Measurements from ENCODE around the gene GPD1L. TPM values are rescaled to one million over a fixed set of nuclear protein-coding genes. Genes with fewer than 3 reads are reported as not detected.

GPD1L gene
- total and polyA plus RNA-seq, 2 donors (not counting 1 experiment from before 2014, with no cell fraction given): 4.7 to 9.3 TPM

DNA sequence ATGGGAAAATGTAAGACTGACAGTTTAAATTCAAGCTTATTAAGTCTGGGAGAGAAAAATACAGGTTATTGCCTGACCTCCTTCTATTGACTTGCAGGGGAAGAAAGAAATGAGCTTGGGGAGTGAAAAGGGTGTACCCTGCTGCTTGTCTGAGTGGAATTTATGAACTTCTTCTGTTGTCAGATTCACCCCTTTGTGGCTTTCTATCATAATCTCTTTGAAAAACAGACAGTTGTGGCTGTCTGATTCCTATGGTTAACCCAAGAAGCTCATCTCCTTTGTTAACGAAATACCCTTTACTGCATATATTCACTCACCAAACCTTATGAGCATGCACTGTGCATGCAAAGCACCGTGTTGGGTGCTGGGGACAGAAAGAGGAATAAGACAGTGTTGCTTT is 22.5 kb downstream of the GPD1L start:
- H4K20me1 ChIP-seq (ENCODE audit: control insufficient read depth, insufficient read depth, low read length, poor library complexity, severe bottlenecking): no peaks in the 10 kb centered on the region
- TF ChIP-seq, protein P1, sequence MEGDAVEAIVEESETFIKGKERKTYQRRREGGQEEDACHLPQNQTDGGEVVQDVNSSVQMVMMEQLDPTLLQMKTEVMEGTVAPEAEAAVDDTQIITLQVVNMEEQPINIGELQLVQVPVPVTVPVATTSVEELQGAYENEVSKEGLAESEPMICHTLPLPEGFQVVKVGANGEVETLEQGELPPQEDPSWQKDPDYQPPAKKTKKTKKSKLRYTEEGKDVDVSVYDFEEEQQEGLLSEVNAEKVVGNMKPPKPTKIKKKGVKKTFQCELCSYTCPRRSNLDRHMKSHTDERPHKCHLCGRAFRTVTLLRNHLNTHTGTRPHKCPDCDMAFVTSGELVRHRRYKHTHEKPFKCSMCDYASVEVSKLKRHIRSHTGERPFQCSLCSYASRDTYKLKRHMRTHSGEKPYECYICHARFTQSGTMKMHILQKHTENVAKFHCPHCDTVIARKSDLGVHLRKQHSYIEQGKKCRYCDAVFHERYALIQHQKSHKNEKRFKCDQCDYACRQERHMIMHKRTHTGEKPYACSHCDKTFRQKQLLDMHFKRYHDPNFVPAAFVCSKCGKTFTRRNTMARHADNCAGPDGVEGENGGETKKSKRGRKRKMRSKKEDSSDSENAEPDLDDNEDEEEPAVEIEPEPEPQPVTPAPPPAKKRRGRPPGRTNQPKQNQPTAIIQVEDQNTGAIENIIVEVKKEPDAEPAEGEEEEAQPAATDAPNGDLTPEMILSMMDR (IDR thresholded peaks at IDR 0.05): no peak
- TF ChIP-seq EZH2 (IDR thresholded peaks at IDR 0.05; ENCODE audit: borderline replicate concordance, insufficient read depth, low read depth, low read length, poor library complexity, severe bottlenecking): no peak
- no peak overlapping the region for H2AFZ ChIP-seq (ENCODE audit: insufficient read depth, low read depth, low read length, poor library complexity, severe bottlenecking)
- H3K9ac ChIP-seq (ENCODE audit: low read length): no peak overlapping the region
- intact Hi-C loops (cut with micrococcal nuclease): no loop called here
- no peaks in the 10 kb centered on the region for H3K27me3 Mint-ChIP-seq
- no peaks in the 10 kb centered on the region for H3K9me3 Mint-ChIP-seq (ENCODE audit: insufficient read depth)
- DNase-seq: no peak
- H3K4me2 ChIP-seq (replicated peaks; ENCODE audit: low read depth, low read length, poor library complexity, severe bottlenecking): no peak overlapping the region
- H3K79me2 ChIP-seq (ENCODE audit: control insufficient read depth, insufficient read depth, low read length): peaks cover 8% of the 10 kb centered on the region
- H3K4me1 ChIP-seq (ENCODE audit: control insufficient read depth in 2 of 2, insufficient read depth in 2 of 2, low read length in 2 of 2): no peaks in the 10 kb centered on the region
- no peak for ATAC-seq (ENCODE audit: low read depth)
- no peaks in the 10 kb centered on the region for H3K4me1 Mint-ChIP-seq
- no peak overlapping the region for H3K4me3 Mint-ChIP-seq
- H3K27ac Mint-ChIP-seq: no peak overlapping the region
- H3K9me3 ChIP-seq (ENCODE audit: control extremely low read depth in 1 of 3, control insufficient read depth in 2 of 3, insufficient read depth in 1 of 3, low read length in 2 of 3): no peaks in the 10 kb centered on the region
- no peaks in the 10 kb centered on the region for H3K27me3 ChIP-seq (replicated peaks in 1 of 4; ENCODE audit: control extremely low read depth in 1 of 4, control insufficient read depth in 3 of 4, insufficient read depth in 4 of 4, low read length in 3 of 4)
- CTCF ChIA-PET: no interaction called here
- H3K27ac ChIP-seq (ENCODE audit: low read length in 2 of 2): no peak overlapping the region
- no CpG with 5 or more reads among the region's 2 CpGs for WGBS (ENCODE audit: insufficient coverage)
- POLR2A ChIA-PET: no interaction called here
- no peaks in the 10 kb centered on the region for H3K36me3 ChIP-seq (replicated peaks in 1 of 2; ENCODE audit: control extremely low read depth in 1 of 2, control insufficient read depth in 1 of 2, extremely low read depth in 1 of 2, insufficient read depth in 2 of 2, low read length in 1 of 2)
- no peak overlapping the region for H3K4me3 ChIP-seq (ENCODE audit: control extremely low read depth in 1 of 5, extremely low read depth in 1 of 5, insufficient read depth in 1 of 5, low read depth in 2 of 5, low read length in 4 of 5)

DNA sequence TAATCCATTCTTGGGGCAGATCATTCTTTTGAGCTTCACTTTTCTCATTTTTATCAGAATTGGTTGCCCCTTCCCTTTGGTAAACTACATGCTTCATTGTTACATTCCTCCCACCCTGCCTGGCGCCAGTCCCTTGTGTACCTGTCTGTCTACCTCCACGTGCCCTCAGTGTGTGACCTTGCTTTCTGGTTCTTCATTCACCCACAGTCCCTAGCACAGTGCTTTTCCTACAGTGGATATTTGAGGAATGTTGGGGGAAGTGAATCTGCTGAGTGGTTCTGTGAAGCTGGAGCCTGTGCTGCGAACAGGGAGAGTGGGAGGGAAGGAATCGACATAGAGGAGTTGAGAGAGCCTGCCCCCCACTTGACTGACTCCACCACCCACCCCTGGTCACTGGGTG is 23.4 kb downstream of the GPD1L start:
- POLR2A ChIA-PET: no interaction called here
- intact Hi-C loops (cut with micrococcal nuclease): no loop called here
- no peak overlapping the region for H3K27ac Mint-ChIP-seq

More for the DNA sequence above, 23.4 kb downstream of the GPD1L start:
- CTCF ChIA-PET: interaction anchor here (1.0 kb wide), 1 partner anchor 15 kb away, joined by 5 read pairs; no protein-coding TSS in a partner anchor
- TF ChIP-seq EZH2 (IDR thresholded peaks at IDR 0.05; ENCODE audit: borderline replicate concordance, insufficient read depth, low read depth, low read length, poor library complexity, severe bottlenecking): no peak
- TF ChIP-seq, protein P1 (IDR thresholded peaks at IDR 0.05): no peak
- H3K9me3 ChIP-seq (ENCODE audit: control extremely low read depth in 1 of 3, control insufficient read depth in 2 of 3, insufficient read depth in 1 of 3, low read length in 2 of 3): no peaks in the 10 kb centered on the region
- H3K27ac ChIP-seq (ENCODE audit: low read length in 2 of 2): no peak overlapping the region
- no peaks in the 10 kb centered on the region for H3K27me3 ChIP-seq (replicated peaks in 1 of 4; ENCODE audit: control extremely low read depth in 1 of 4, control insufficient read depth in 3 of 4, insufficient read depth in 4 of 4, low read length in 3 of 4)
- H3K4me3 ChIP-seq (ENCODE audit: control extremely low read depth in 1 of 5, extremely low read depth in 1 of 5, insufficient read depth in 1 of 5, low read depth in 2 of 5, low read length in 4 of 5): no peak overlapping the region
- H3K4me1 ChIP-seq (ENCODE audit: control insufficient read depth in 2 of 2, insufficient read depth in 2 of 2, low read length in 2 of 2): no peaks in the 10 kb centered on the region
- H3K79me2 ChIP-seq (ENCODE audit: control insufficient read depth, insufficient read depth, low read length): peaks cover 8% of the 10 kb centered on the region
- no peak overlapping the region for H3K4me2 ChIP-seq (replicated peaks; ENCODE audit: low read depth, low read length, poor library complexity, severe bottlenecking)
- DNase-seq (no peak), ATAC-seq (ENCODE audit: low read depth) (no peak)
- H3K4me3 Mint-ChIP-seq: no peak overlapping the region
- H3K9ac ChIP-seq (ENCODE audit: low read length): no peak overlapping the region
- no peaks in the 10 kb centered on the region for H3K27me3 Mint-ChIP-seq
- H3K4me1 Mint-ChIP-seq: no peaks in the 10 kb centered on the region
- H4K20me1 ChIP-seq (ENCODE audit: control insufficient read depth, insufficient read depth, low read length, poor library complexity, severe bottlenecking): no peaks in the 10 kb centered on the region
- H2AFZ ChIP-seq (ENCODE audit: insufficient read depth, low read depth, low read length, poor library complexity, severe bottlenecking): no peak overlapping the region
- no peaks in the 10 kb centered on the region for H3K9me3 Mint-ChIP-seq (ENCODE audit: insufficient read depth)
- no peaks in the 10 kb centered on the region for H3K36me3 ChIP-seq (replicated peaks in 1 of 2; ENCODE audit: control extremely low read depth in 1 of 2, control insufficient read depth in 1 of 2, extremely low read depth in 1 of 2, insufficient read depth in 2 of 2, low read length in 1 of 2)
- WGBS (ENCODE audit: insufficient coverage): 100% methylated on average over 1 of the region's 4 CpGs
